ENCODE results near the gene CLECL1. TPM values are rescaled to one million over a fixed set of nuclear protein-coding genes. Genes with fewer than 3 reads are reported as not detected.
"Not testable (repeated sequence)": the region's sequence is repeated elsewhere in the genome, so short reads cannot be mapped to it uniquely, and the experiment has no call there.

Gene CLECL1
- total RNA-seq, 2 experiments from 2014 or later, result 6.0 to 8.5 TPM

GRCh38 chr12:9687228-9687627 lies 45.7 kb downstream of the CLECL1 start:
- peak; percentile 43 for DNase-seq
- Mint-ChIP-seq H3K9me3 (peaks cover 28% of the 10 kb centered on the region), H3K27ac (peak overlapping the region; percentile 42), H3K36me3 (ENCODE audit: low read depth) (peaks cover 96% of the 10 kb centered on the region), H3K4me3 (no peak overlapping the region), H3K27me3 (no peaks in the 10 kb centered on the region), H3K4me1 (ENCODE audit: low read depth) (peaks cover 74% of the 10 kb centered on the region)
- ChIA-PET CTCF (interaction anchor here (0.8 to 2.0 kb wide), 5 partner anchors 15 to 56 kb away, joined by 3 to 9 read pairs (median 7); no protein-coding TSS in a partner anchor), POLR2A (interaction anchor here (1.0 to 18.7 kb wide), 8 partner anchors 8 to 54 kb away, joined by 3 to 738 read pairs (median 6); partner anchors contain the start of gene CLEC2D)
- peak; percentile 70 for ATAC-seq
- no peak for TF ChIP-seq CTCF (IDR thresholded peaks at IDR 0.05)
- intact Hi-C loops (cut with micrococcal nuclease), result no loop called here

GRCh38 chr12:9685915-9686314 lies 47.0 kb downstream of the CLECL1 start:
- CTCF ChIA-PET, result interaction anchor here (1.1 kb wide), 1 partner anchor 22 kb away, joined by 4 read pairs; no protein-coding TSS in a partner anchor
- Mint-ChIP-seq H3K36me3 (ENCODE audit: low read depth) (peaks cover 95% of the 10 kb centered on the region), H3K9me3 (peaks cover 28% of the 10 kb centered on the region), H3K27ac (peak overlapping the region; percentile 64), H3K4me1 (ENCODE audit: low read depth) (peaks cover 72% of the 10 kb centered on the region), H3K27me3 (no peaks in the 10 kb centered on the region), H3K4me3 (peak overlapping the region; percentile 49)
- POLR2A ChIA-PET, result interaction anchor here (1.3 to 18.7 kb wide), 5 partner anchors 7 to 53 kb away, joined by 3 to 738 read pairs (median 6); partner anchors contain the start of gene CLEC2D
- no peak for TF ChIP-seq CTCF (IDR thresholded peaks at IDR 0.05)
- no peak for DNase-seq
- ATAC-seq, result peak; percentile 2
- intact Hi-C loops (cut with micrococcal nuclease), result no loop called here

GRCh38 chr12:9685366-9685765 lies 47.5 kb downstream of the CLECL1 start:
- DNase-seq (peak; percentile 43), ATAC-seq (peak; percentile 54)
- Mint-ChIP-seq H3K27ac (peak overlapping the region; percentile 64), H3K36me3 (ENCODE audit: low read depth) (peaks cover 95% of the 10 kb centered on the region), H3K4me1 (ENCODE audit: low read depth) (peaks cover 76% of the 10 kb centered on the region), H3K9me3 (peaks cover 29% of the 10 kb centered on the region), H3K4me3 (peak overlapping the region; percentile 49)
- POLR2A ChIA-PET, result interaction anchor here (1.0 to 18.7 kb wide), 7 partner anchors 9 to 53 kb away, joined by 3 to 738 read pairs (median 4); partner anchors contain the start of gene CLEC2D
- CTCF ChIA-PET, result interaction anchor here (0.7 to 1.1 kb wide), 2 partner anchors 23 to 51 kb away, joined by 3 to 4 read pairs; no protein-coding TSS in a partner anchor
- H3K27me3 Mint-ChIP-seq; intact Hi-C loops (cut with micrococcal nuclease): not testable (repeated sequence)

- ChIA-PET CTCF (interaction anchor here (0.8 to 2.2 kb wide), 2 partner anchors 25 to 60 kb away, joined by 6 to 10 read pairs; no protein-coding TSS in a partner anchor), POLR2A (interaction anchor here (0.9 to 18.7 kb wide), 4 partner anchors 9 to 24 kb away, joined by 3 to 738 read pairs (median 10); partner anchors contain the start of gene CLEC2D)
- intact Hi-C loops (cut with micrococcal nuclease); H3K27me3 Mint-ChIP-seq; DNase-seq; ATAC-seq: not testable (repeated sequence)
- H3K9me3 Mint-ChIP-seq, result peaks cover 33% of the 10 kb centered on the region
- peak overlapping the region; percentile 61 for H3K27ac Mint-ChIP-seq
- H3K4me1 Mint-ChIP-seq (ENCODE audit: low read depth), result peaks cover 80% of the 10 kb centered on the region
- H3K4me3 Mint-ChIP-seq, result peak overlapping the region; percentile 55
- peaks cover 93% of the 10 kb centered on the region for H3K36me3 Mint-ChIP-seq (ENCODE audit: low read depth)
These were observed 49.9 kb downstream of the CLECL1 start for GRCh38 chr12:9682949-9683348.

- Mint-ChIP-seq H3K27ac (peak overlapping the region; percentile 73), H3K4me3 (peak overlapping the region; percentile 55), H3K9me3 (peaks cover 33% of the 10 kb centered on the region), H3K4me1 (ENCODE audit: low read depth) (peaks cover 80% of the 10 kb centered on the region), H3K36me3 (ENCODE audit: low read depth) (peaks cover 95% of the 10 kb centered on the region)
- H3K27me3 Mint-ChIP-seq; ATAC-seq; DNase-seq; intact Hi-C loops (cut with micrococcal nuclease): not testable (repeated sequence)
- CTCF ChIA-PET, result interaction anchor here (0.8 to 2.3 kb wide), 4 partner anchors 26 to 68 kb away, joined by 3 to 11 read pairs (median 4); no protein-coding TSS in a partner anchor
- POLR2A ChIA-PET, result interaction anchor here (0.9 to 18.7 kb wide), 5 partner anchors 8 to 184 kb away, joined by 3 to 738 read pairs (median 5); partner anchors contain the start of gene CLEC2D
These were observed 50.4 kb downstream of the CLECL1 start for GRCh38 chr12:9682508-9682907.

GRCh38 chr12:9674226-9674590 lies 58.7 kb downstream of the CLECL1 start:
- H3K4me3 Mint-ChIP-seq, result peak overlapping the region; percentile 94
- intact Hi-C loops (cut with micrococcal nuclease), result loop anchor here (5.0 to 10.0 kb wide), 2 partner anchors 68 to 711 kb away; no protein-coding TSS in a partner anchor
- H3K36me3 Mint-ChIP-seq (ENCODE audit: low read depth), result peaks cover 94% of the 10 kb centered on the region
- no peaks in the 10 kb centered on the region for H3K9me3 Mint-ChIP-seq
- ChIA-PET POLR2A (interaction anchor here (0.6 to 20.1 kb wide), 19 partner anchors 8 to 884 kb away, joined by 3 to 752 read pairs (median 4); partner anchors contain the start of genes CD69, CLEC2B, CLEC2D and CLECL1), CTCF (interaction anchor here (1.1 to 4.9 kb wide), 6 partner anchors 15 to 84 kb away, joined by 3 to 18 read pairs (median 4); no protein-coding TSS in a partner anchor)
- H3K27me3 Mint-ChIP-seq, result no peaks in the 10 kb centered on the region
- DNase-seq (peak; percentile 64), ATAC-seq (peak; percentile 25)
- no peak for TF ChIP-seq CTCF (IDR thresholded peaks at IDR 0.05)
- H3K27ac Mint-ChIP-seq, result peak overlapping the region; percentile 99
- peaks cover 35% of the 10 kb centered on the region for H3K4me1 Mint-ChIP-seq (ENCODE audit: low read depth)
